ENCODE measurements around the gene KIF13A. TPM values are rescaled to one million over a fixed set of nuclear protein-coding genes. Genes with fewer than 3 reads are reported as not detected.
"Not testable (repeated sequence)": the region's sequence is repeated elsewhere in the genome, so short reads cannot be mapped to it uniquely, and the experiment has no call there.

Gene KIF13A
- total RNA-seq, 2 donors from 2014 or later, result 0.68 to 1.4 TPM

DNA sequence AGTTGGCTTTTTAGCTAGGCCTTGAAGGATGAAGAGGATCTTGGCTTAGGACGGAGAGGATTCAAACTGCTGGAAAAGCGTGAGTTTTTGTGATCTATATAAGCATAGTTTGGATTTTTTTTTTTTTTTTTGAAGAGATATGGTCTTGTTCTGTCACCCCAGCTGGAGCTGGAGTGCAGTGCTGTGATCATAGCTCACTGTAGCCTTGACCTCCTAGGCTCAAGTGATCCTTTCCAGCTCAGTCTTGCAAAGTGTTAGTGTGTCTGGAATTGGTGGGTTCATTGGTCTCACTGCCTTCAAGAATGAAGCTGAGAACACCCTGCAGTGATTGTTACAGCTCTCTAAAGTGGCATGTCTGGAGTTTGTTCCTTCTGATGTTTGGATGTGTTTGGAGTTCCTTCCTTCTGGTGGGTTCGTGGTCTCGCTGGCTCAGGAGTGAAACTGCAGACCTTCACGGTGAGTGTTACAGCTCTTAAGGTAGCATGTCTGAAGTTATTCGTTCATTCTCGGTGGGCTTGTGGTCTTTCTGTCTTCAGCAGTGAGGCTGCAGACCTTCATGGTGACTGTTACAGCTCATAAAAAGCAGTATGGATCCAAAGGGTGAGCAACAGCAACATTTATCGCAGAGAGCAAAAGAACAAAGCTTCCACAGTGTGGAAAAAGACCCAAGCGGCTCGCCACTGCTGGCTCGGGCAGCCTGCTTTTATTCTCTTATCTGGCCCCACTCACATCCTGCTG is 243.2 kb downstream of the KIF13A start:
- H3K9me3 ChIP-seq (ENCODE audit: control insufficient read depth, low read length, poor library complexity, severe bottlenecking), result no peaks in the 10 kb centered on the region
- H3K36me3 Mint-ChIP-seq (ENCODE audit: low read depth), result peaks cover 2% of the 10 kb centered on the region
- ATAC-seq, result no peak
- no peak overlapping the region for H3K4me3 Mint-ChIP-seq
- H3K27ac Mint-ChIP-seq, result no peak overlapping the region
- DNase-seq, result no peak
- H3K27me3 Mint-ChIP-seq, result peaks cover 6% of the 10 kb centered on the region
- no peaks in the 10 kb centered on the region for H3K4me1 Mint-ChIP-seq

DNA sequence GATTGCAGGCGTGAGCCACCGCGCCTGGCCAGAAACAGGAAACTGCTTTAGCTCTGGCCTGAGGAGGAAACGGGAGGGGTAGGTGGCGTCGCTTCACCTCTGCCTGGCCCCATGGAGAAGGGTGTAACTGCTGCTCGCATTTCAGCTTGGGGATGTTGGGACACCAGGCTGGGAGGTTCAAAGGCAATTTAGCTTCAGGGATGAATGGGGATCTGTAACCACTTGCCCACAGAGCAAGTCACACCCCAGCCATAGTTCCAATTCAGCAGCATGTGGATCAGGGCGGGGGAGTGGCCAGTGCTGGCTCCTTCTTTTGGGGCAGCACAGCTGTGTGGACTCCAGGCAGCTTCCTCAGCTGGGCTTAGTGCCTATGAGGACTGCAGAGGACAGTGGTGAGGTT is 245.9 kb downstream of the KIF13A start:
- H3K36me3 Mint-ChIP-seq (ENCODE audit: low read depth), result peaks cover 2% of the 10 kb centered on the region
- H3K27ac Mint-ChIP-seq, result no peak overlapping the region
- peaks cover 2% of the 10 kb centered on the region for H3K9me3 ChIP-seq (ENCODE audit: control insufficient read depth, low read length, poor library complexity, severe bottlenecking)
- H3K4me1 Mint-ChIP-seq, result no peaks in the 10 kb centered on the region
- no peak overlapping the region for H3K4me3 Mint-ChIP-seq
- no peak for DNase-seq
- H3K27me3 Mint-ChIP-seq, result peaks cover 6% of the 10 kb centered on the region
- no peak for ATAC-seq

DNA sequence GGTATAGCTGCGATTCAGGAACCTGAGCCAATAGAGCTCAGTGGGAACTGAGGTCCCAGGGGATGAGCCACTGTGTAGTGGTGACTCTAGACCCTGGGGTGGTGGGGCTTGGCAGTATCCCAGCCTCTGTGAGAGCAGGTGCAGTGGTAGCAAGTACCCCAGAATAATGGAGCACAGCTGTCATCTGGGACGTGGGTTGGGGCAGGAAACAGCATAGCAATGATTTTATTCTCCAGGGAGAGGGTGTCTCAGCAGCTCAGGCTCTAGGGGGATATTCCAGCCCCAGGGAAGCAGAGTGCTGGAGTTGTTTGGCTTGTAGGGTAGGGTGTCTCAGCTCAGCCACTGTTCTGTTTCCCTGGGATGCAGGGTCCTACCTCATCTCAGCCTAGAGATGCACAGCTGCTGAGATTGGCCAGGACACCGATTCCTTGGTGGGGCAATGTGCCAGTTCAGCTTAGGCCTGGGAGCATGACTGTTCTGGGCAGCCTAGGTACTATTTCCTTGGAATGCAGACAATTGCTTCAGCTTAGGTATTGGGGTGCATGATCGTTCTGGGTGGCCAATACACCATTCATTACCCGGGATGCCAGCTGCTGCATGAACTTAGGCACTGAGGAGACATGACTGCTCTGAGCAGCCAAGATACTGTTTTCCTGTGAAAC is 246.7 kb downstream of the KIF13A start:
- peaks cover 2% of the 10 kb centered on the region for H3K9me3 ChIP-seq (ENCODE audit: control insufficient read depth, low read length, poor library complexity, severe bottlenecking)
- Mint-ChIP-seq H3K36me3 (ENCODE audit: low read depth) (peaks cover 2% of the 10 kb centered on the region), H3K27ac (no peak overlapping the region), H3K4me3 (no peak overlapping the region), H3K27me3 (peaks cover 6% of the 10 kb centered on the region), H3K4me1 (no peaks in the 10 kb centered on the region)
- DNase-seq, result no peak
- no peak for ATAC-seq

DNA sequence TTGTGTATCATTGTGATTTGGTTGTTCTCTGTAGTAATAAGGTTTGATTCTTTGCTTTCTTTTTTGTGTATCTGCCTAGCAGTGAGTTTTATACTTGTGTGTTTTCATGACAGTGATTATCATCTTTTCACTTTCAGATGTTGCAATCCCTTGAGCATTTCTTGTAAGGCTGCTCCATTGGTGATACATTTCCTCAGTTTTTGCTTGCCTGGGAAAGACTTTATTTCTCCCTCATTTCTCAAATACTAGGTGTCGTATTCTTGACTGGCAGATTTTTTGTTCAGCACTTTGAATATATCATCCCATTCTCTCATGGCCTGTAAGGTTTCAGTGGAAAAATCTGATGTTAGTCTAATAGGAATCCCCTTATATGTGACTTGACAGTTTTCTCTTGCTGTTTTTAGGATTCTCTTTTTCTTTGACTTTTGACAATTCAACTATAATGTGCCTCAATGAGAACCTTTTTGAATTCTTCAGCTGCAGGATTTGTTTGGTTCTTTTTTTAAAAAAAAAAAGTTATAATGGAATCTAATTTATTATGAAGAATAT is 249.7 kb downstream of the KIF13A start:
- Mint-ChIP-seq H3K4me1 (no peaks in the 10 kb centered on the region), H3K4me3 (no peak overlapping the region), H3K27me3 (peaks cover 6% of the 10 kb centered on the region), H3K27ac (no peak overlapping the region), H3K36me3 (ENCODE audit: low read depth) (peaks cover 2% of the 10 kb centered on the region)
- ATAC-seq (no peak), DNase-seq (no peak)
- peaks cover 2% of the 10 kb centered on the region for H3K9me3 ChIP-seq (ENCODE audit: control insufficient read depth, low read length, poor library complexity, severe bottlenecking)

DNA sequence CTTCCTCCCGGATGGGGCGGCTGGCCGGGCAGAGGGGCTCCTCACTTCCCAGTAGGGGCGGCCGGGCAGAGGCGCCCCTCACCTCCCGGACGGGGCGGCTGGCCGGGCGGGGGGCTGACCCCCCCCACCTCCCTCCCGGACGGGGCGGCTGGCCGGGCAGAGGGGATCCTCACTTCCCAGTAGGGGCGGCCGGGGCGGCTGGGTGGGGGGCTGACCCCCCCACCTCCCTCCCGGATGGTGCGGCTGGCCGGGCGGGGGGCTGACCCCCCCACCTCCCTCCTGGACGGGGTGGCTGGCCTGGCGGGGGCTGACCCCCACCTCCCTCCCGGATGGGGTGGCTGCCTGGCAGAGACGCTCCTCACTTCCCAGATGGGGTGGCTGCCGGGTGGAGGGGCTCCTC is 252.1 kb downstream of the KIF13A start:
- not testable (repeated sequence) for DNase-seq; H3K27me3 Mint-ChIP-seq; H3K27ac Mint-ChIP-seq; H3K9me3 ChIP-seq (ENCODE audit: control insufficient read depth, low read length, poor library complexity, severe bottlenecking); H3K4me3 Mint-ChIP-seq; ATAC-seq; H3K36me3 Mint-ChIP-seq (ENCODE audit: low read depth); H3K4me1 Mint-ChIP-seq

DNA sequence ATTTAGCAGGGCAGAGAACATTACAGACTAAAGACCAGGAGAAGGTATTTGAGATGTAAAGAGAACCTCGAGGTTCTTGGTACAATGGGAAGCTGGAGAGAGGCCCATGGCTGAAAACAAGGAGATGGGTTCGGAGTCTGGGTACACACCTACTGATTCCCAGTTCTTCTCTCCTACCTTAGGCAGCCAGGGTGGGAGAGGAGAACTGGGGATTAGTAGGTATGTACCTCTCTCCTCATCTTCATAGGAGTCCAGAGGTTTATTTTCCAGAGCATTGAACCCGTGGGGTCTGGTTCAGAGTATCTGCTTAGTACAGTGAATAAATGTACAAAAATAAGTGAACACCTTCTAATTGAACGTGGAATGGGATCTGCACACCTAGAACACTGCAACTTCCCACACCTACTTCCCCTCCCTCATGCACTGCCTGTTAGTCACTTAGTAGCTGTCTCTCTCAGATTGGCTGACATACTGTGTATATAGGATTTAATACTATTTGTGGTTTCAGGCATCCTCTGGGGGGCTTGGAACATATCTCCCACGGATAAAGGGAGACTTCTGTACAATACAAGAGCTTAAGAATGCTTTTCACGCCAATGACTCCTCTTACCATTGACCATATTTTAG is 257.2 kb downstream of the KIF13A start:
- no peaks in the 10 kb centered on the region for H3K4me1 Mint-ChIP-seq
- no peak for ATAC-seq

DNA sequence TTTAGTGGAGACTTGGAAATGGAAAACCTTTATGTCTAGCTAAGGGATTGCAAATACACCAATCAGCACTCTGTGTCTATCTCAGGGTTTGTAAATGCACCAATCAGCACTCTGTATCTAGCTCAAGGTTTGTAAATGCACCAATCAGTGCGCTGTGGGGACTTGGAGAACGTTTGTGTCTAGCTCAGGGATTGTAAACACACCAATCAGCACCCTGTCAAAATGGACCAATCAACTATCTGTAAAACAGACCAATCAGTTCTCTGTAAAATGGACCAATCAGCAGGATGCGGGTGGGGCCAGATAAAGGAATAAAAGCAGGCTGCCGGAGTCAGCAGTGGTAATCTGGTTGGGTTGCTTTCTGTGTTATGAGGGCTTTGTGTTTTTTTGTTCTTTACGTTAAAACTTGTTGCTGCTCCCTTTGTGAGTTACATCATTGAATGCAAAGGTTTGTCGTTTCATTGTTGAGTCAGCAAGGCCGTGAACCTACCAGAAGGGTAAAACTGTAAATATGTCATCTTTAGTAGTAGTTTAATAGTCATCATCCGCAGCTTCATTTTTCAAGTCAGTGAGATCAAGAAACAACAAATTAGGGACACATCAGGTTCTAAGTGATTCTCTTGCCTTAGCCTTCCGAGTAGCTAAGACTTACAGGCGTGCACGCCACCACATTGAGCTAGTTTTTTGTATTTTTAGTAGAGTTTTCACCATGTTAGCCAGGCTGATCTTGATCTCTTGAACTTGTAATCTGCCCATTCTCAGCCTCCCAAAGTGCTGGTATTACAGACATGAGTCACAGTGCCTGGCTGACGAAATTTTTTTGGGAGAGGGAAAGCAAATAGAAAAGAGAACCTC is 258.0 kb downstream of the KIF13A start:
- no peaks in the 10 kb centered on the region for H3K9me3 ChIP-seq (ENCODE audit: control insufficient read depth, low read length, poor library complexity, severe bottlenecking)
- H3K36me3 Mint-ChIP-seq (ENCODE audit: low read depth), result no peaks in the 10 kb centered on the region
- no peak for ATAC-seq
- no peaks in the 10 kb centered on the region for H3K27me3 Mint-ChIP-seq
- no peaks in the 10 kb centered on the region for H3K4me1 Mint-ChIP-seq
- no peak overlapping the region for H3K4me3 Mint-ChIP-seq
- no peak for DNase-seq
- no peak overlapping the region for H3K27ac Mint-ChIP-seq

More for the DNA sequence above, 257.2 kb downstream of the KIF13A start:
- no peak for DNase-seq
- H3K36me3 Mint-ChIP-seq (ENCODE audit: low read depth), result no peaks in the 10 kb centered on the region
- H3K9me3 ChIP-seq (ENCODE audit: control insufficient read depth, low read length, poor library complexity, severe bottlenecking), result no peaks in the 10 kb centered on the region
- H3K27me3 Mint-ChIP-seq, result no peaks in the 10 kb centered on the region
- no peak overlapping the region for H3K4me3 Mint-ChIP-seq
- H3K27ac Mint-ChIP-seq, result no peak overlapping the region

DNA sequence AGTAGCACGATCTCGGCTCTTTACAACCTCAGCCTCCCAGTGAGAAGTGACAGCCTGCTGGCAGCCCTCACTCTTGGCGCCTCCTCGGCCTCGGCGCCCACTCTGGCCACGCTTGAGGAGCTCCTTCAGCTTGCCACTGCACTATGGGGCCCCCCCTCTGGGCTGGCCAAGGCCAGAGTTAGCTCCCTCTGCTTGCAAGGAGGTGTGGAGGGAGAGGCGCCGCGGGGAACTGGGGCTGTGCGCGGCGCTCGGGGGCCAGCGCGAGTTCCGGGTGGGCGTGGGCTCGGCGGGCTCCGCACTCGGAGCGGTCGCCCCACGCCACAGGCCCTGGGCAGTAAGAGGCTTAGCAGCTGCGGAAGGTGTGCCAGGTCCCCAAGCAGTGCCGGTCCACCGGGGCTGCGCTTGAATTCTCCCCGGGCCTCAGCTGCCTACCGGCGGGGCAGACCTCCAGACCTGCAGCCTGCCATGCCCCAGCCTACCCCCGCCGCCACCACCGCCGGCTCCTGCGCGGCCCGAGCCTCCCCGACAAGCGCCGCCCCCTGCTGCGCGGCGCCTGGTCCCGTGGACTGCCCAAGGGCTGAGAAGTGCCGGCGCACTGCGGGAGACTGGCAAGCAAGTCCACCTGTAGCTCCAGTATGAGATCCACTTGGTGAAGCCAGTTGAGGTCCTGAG is 258.7 kb downstream of the KIF13A start:
- Mint-ChIP-seq H3K27me3 (no peaks in the 10 kb centered on the region), H3K27ac (no peak overlapping the region), H3K36me3 (ENCODE audit: low read depth) (no peaks in the 10 kb centered on the region), H3K4me3 (no peak overlapping the region), H3K4me1 (no peaks in the 10 kb centered on the region)
- no peaks in the 10 kb centered on the region for H3K9me3 ChIP-seq (ENCODE audit: control insufficient read depth, low read length, poor library complexity, severe bottlenecking)
- DNase-seq (no peak), ATAC-seq (no peak)

DNA sequence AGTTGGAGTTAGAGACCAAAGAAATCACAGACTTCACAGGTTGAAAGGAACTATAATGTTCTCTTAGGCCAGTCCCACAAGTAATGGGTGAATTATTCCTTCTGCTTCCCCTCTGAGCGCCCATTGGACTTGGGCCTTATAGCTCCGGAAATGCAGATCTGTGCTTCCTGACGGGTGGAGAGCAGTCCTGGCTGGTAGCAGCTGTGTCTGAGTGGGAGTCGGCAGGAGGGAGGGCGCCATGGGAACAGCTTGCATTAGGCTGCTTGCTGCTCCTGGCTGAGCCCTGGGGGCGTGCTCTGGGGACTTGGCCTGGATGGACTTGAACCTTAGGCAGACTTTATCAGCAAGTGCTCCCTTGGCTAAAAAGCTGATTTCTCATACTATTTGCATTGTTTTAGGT is 262.4 kb downstream of the KIF13A start:
- Mint-ChIP-seq H3K27me3 (peaks cover 7% of the 10 kb centered on the region), H3K36me3 (ENCODE audit: low read depth) (peaks cover 2% of the 10 kb centered on the region), H3K4me1 (peaks cover 3% of the 10 kb centered on the region), H3K27ac (no peak overlapping the region), H3K4me3 (no peak overlapping the region)
- H3K9me3 ChIP-seq (ENCODE audit: control insufficient read depth, low read length, poor library complexity, severe bottlenecking), result no peaks in the 10 kb centered on the region
- DNase-seq (no peak), ATAC-seq (no peak)

DNA sequence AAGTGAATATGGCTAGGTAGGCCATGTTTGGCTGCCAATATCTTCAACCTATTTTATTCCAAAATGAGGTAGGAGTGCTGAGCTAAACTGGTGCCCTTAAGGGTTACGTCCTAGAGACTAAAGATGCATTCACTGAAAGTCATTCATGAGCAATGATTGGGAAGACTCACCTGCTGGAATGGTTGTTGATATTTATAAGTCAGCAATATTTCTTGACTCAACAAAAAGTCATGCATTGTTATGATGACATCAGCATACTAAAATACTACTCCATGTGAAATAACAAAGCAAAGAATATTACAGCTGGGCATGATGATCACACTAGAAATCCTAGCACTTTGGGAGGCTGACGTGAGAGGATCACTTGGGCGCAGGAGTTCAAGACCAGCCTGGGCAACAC is 263.1 kb downstream of the KIF13A start:
- Mint-ChIP-seq H3K27ac (no peak overlapping the region), H3K4me3 (no peak overlapping the region), H3K4me1 (peaks cover 3% of the 10 kb centered on the region), H3K36me3 (ENCODE audit: low read depth) (peaks cover 2% of the 10 kb centered on the region), H3K27me3 (peaks cover 7% of the 10 kb centered on the region)
- ATAC-seq, result no peak
- no peaks in the 10 kb centered on the region for H3K9me3 ChIP-seq (ENCODE audit: control insufficient read depth, low read length, poor library complexity, severe bottlenecking)
- no peak for DNase-seq

DNA sequence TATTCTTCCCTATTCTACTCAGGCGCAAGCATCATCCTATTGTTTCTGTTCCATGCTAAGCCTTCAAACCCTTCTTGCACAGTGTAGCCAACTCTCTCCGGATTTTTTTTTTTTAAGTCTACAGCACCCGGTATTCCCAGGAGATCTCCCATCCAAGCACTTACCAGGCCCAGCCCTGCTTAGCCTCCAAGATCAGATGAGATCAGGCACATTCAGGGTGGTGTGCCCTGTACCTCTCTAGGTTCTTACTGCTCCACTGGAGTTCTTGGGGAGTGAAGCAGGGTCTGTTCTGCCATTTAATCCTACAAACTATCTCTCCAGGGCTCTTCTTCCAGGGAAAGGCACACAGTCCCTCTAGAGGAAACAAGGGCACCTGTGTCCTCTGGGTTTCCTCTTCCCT is 265.8 kb downstream of the KIF13A start:
- no peak for DNase-seq
- Mint-ChIP-seq H3K27me3 (peaks cover 7% of the 10 kb centered on the region), H3K4me3 (no peak overlapping the region), H3K27ac (peak overlapping the region; percentile 74), H3K4me1 (peaks cover 3% of the 10 kb centered on the region), H3K36me3 (ENCODE audit: low read depth) (peaks cover 2% of the 10 kb centered on the region)
- no peaks in the 10 kb centered on the region for H3K9me3 ChIP-seq (ENCODE audit: control insufficient read depth, low read length, poor library complexity, severe bottlenecking)
- ATAC-seq, result no peak

DNA sequence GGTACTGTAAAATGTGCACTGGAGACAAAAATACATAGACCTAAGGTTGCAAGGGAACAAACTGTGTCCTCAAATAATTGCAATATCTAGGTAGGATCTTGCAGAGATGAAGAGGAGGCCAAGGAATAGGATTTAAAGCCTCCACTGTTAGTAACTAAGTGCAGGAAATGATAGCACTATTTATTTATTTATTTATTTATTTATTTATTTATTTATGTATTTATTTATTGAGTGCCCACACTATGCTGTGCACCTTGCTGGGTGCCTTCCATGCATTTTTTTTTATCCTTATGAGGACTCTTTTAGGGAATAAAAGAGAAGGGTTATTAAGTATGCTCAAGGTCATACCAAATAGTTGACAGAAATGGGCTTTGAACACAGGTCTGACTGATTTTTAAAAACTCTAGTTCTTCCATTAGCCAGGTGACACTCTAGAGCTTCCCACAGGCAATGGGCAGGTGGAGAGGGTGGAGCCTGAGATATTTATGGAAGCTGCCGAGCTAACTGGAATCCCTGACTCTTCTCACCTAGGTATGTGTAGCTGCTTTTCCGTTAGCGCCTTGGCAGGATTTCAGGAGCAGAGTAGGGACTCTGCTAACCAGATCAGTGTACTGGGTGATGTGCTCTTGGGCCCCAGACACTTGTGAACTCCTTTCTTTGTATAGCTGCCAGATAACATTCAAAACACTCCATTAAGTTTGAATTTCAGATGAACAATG is 268.0 kb downstream of the KIF13A start:
- H3K9me3 ChIP-seq (ENCODE audit: control insufficient read depth, low read length, poor library complexity, severe bottlenecking), result no peaks in the 10 kb centered on the region
- H3K27ac Mint-ChIP-seq, result no peak overlapping the region
- DNase-seq, result no peak
- H3K36me3 Mint-ChIP-seq (ENCODE audit: low read depth), result peaks cover 2% of the 10 kb centered on the region
- ATAC-seq, result no peak
- peaks cover 11% of the 10 kb centered on the region for H3K4me1 Mint-ChIP-seq
- peaks cover 7% of the 10 kb centered on the region for H3K27me3 Mint-ChIP-seq
- no peak overlapping the region for H3K4me3 Mint-ChIP-seq
